Liver (tissue), 9 donors: ENCODE data around the gene TP63. TPM values are rescaled to one million over a fixed set of nuclear protein-coding genes. Genes with fewer than 3 reads are reported as not detected.

Experiments used
- DNase-seq: peaks from one replicate; pipeline ENCODE4 v3.0.0-alpha.2; 2017; ENCODE audit warnings: low spot score
- H3K27ac ChIP-seq, 2 donors: one replicate each; pipeline ENCODE4 v1.7.0; 2013; ENCODE audit warnings: inconsistent platforms in 2 of 2, low read length in 2 of 2, control low read depth in 1 of 2, low read depth in 1 of 2, mild to moderate bottlenecking in 1 of 2
- H3K27me3 ChIP-seq, 4 donors: one replicate each; pipeline versions ENCODE4 v1.6.1 to v1.7.0; 2013; ENCODE audit warnings: low read length in 3 of 4, inconsistent platforms in 1 of 4, mild to moderate bottlenecking in 1 of 4, moderate library complexity in 1 of 4; ENCODE audit not compliant: control insufficient read depth in 4 of 4, insufficient read depth in 4 of 4
- H3K36me3 ChIP-seq, 4 donors: one replicate each; pipeline versions ENCODE4 v1.6.1 to v1.7.0; 2013; ENCODE audit warnings: low read length in 3 of 4, mild to moderate bottlenecking in 3 of 4, low read depth in 1 of 4, moderate library complexity in 1 of 4; ENCODE audit not compliant: control insufficient read depth in 4 of 4, insufficient read depth in 3 of 4
- H3K4me1 ChIP-seq, 4 donors: one replicate each; pipeline versions ENCODE4 v1.6.1 to v1.7.0; 2013; ENCODE audit warnings: low read length in 3 of 4, mild to moderate bottlenecking in 3 of 4, moderate library complexity in 1 of 4; ENCODE audit not compliant: control insufficient read depth in 4 of 4, insufficient read depth in 4 of 4
- H3K4me3 ChIP-seq, 3 donors: one replicate each; pipeline versions ENCODE4 v1.6.1 to v1.7.0; 2013; ENCODE audit warnings: low read length in 3 of 3, control low read depth in 1 of 3, low read depth in 1 of 3, mild to moderate bottlenecking in 1 of 3
- H3K9ac ChIP-seq, 2 donors: one replicate each; pipeline ENCODE4 v1.7.0; 2013; ENCODE audit warnings: low read length in 2 of 2, mild to moderate bottlenecking in 2 of 2, moderate library complexity in 2 of 2, control low read depth in 1 of 2, low read depth in 1 of 2
- H3K9me3 ChIP-seq, 4 donors: one replicate each; pipeline versions ENCODE4 v1.6.1 to v1.7.0; 2013; ENCODE audit warnings: low read length in 3 of 4; ENCODE audit not compliant: control insufficient read depth in 4 of 4
- ATF3 ChIP-seq: IDR thresholded peaks from 2 replicates; pipeline ENCODE4 v1.6.1; 2016; ENCODE audit warnings: antibody characterized with exemption
- CTCF ChIP-seq: fragments of 150-350 bp; IDR thresholded peaks from 2 replicates; pipeline ENCODE4 v1.5.1; 2017; ENCODE audit warnings: improper control_type of control experiment, low read depth, low read length; ENCODE audit not compliant: missing input control
- EGR1 ChIP-seq, 2 donors: IDR thresholded peaks; 2 replicates each; pipeline ENCODE4 v1.6.1; 2016 to 2018; ENCODE audit warnings: antibody characterized with exemption in 2 of 2, low read depth in 2 of 2
- FOXA1 ChIP-seq: IDR thresholded peaks from 2 replicates; pipeline ENCODE4 v1.6.1; 2016; ENCODE audit warnings: antibody characterized with exemption
- FOXA2 ChIP-seq: IDR thresholded peaks from 2 replicates; pipeline ENCODE4 v1.6.1; 2016; ENCODE audit warnings: antibody characterized with exemption
- GABPA ChIP-seq, 2 donors: IDR thresholded peaks in 1 of 2; conservative IDR thresholded peaks in 1 of 2; 2 replicates each; pipeline ENCODE4 v1.6.1; 2016; ENCODE audit warnings: antibody characterized with exemption in 2 of 2, mild to moderate bottlenecking in 1 of 2, moderate library complexity in 1 of 2
- HNF4A ChIP-seq, 2 donors: conservative IDR thresholded peaks; 2 replicates each; pipeline ENCODE4 v1.6.1; 2016; ENCODE audit warnings: antibody characterized with exemption in 2 of 2, mild to moderate bottlenecking in 2 of 2
- HNF4G ChIP-seq: IDR thresholded peaks from 2 replicates; pipeline ENCODE4 v1.6.1; 2016; ENCODE audit warnings: antibody characterized with exemption
- JUND ChIP-seq, 2 donors: IDR thresholded peaks; 2 replicates each; pipeline ENCODE4 v1.6.1; 2016; ENCODE audit warnings: antibody characterized with exemption in 2 of 2
- NR2F2 ChIP-seq: IDR thresholded peaks from 2 replicates; pipeline ENCODE4 v1.6.1; 2016; ENCODE audit warnings: antibody characterized with exemption
- RAD21 ChIP-seq, 2 donors: IDR thresholded peaks; 2 replicates each; pipeline ENCODE4 v1.6.1; 2016; ENCODE audit warnings: antibody characterized with exemption in 2 of 2, mild to moderate bottlenecking in 2 of 2
- RXRA ChIP-seq, 2 donors: IDR thresholded peaks; 2 replicates each; pipeline ENCODE4 v1.6.1; 2017 to 2018; ENCODE audit warnings: antibody characterized with exemption in 2 of 2, mild to moderate bottlenecking in 1 of 2
- SP1 ChIP-seq: IDR thresholded peaks from 2 replicates; pipeline ENCODE4 v1.6.1; 2018; ENCODE audit warnings: antibody characterized with exemption, mild to moderate bottlenecking
- TAF1 ChIP-seq: conservative IDR thresholded peaks from 2 replicates; pipeline ENCODE4 v1.6.1; 2016; ENCODE audit warnings: antibody characterized with exemption, mild to moderate bottlenecking
- YY1 ChIP-seq: IDR thresholded peaks from 2 replicates; pipeline ENCODE4 v1.6.1; 2016; ENCODE audit warnings: antibody characterized with exemption, mild to moderate bottlenecking
- WGBS: extraction: QIAGEN DNeasy Blood & Tissue Kit; methylation state at CpG from one replicate; pipeline ENCODE4 v1.1.7; 2013; 5-methylcytosine and 5-hydroxymethylcytosine counted together
- polyA plus RNA-seq, 2 donors: library from polyadenylated mRNA; stranded (reverse) in 1 of 2; unstranded in 1 of 2; fragments of 200-250 nt in 1 of 2; fragments of >200 nt in 1 of 2; fragmentation: Nextera tagmentation in 1 of 2; extraction: Ambion mirVana in 1 of 2; gene quantifications; one replicate each; pipeline versions ENCODE4 v1.2.1 to v1.2.3, GENCODE V29; 2013 to 2015
- total RNA-seq, 2 donors: library from RNA; depleted of rRNA; stranded (reverse); fragments of >200 nt; gene quantifications; one replicate each; pipeline ENCODE4 v1.2.3, GENCODE V29; 2014
- TF ChIP-seq, protein P1 (sequence below): IDR thresholded peaks from 2 replicates; pipeline ENCODE4 v1.6.1; 2016; ENCODE audit warnings: antibody characterized with exemption, mild to moderate bottlenecking
- TF ChIP-seq, protein P2 (sequence below): IDR thresholded peaks from 2 replicates; pipeline ENCODE4 v1.6.1; 2016; ENCODE audit warnings: antibody characterized with exemption
- TF ChIP-seq, protein P3 (sequence below): IDR thresholded peaks from 2 replicates; pipeline ENCODE4 v1.6.1; 2016; ENCODE audit warnings: antibody characterized with exemption
- donor health status: healthy.
- donor health status: healthy.
- donor health status: healthy.
- donor health status: healthy.
- donor health status: healthy.

The TP63 gene
- total and polyA plus RNA-seq, 4 donors, result under 0.01 to 0.08 (median 0.05) TPM; not detected in 1

DNA sequence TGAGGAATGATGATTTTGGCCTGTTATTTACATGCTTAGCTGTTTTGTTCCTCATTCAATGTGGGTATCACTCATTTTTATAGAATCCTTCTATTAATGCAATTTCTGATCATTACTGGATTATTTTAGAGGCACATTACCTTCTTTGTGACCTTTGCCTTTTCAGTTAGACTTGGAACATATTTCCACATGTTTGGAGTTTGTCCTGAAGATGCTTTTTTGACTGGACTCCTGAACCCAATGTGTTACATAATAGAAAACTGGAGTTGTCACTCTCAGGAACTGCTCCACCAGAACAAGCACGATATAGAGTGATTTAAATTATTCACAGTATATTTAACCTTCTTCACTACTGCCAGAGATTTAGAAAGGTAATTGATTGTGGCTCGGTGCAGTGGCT lies 59.5 kb downstream of the TP63 start:
- H3K27me3 ChIP-seq, result no peaks in the 10 kb centered on the region
- H3K9me3 ChIP-seq, result no peaks in the 10 kb centered on the region
- H3K36me3 ChIP-seq, result no peaks in the 10 kb centered on the region
- peaks cover 0 to 13% (median 11%) of the 10 kb centered on the region in 4 donors for H3K4me1 ChIP-seq
- H3K27ac ChIP-seq, result no peak overlapping the region
- no peak for DNase-seq
- H3K9ac ChIP-seq, result no peak overlapping the region
- 42% methylated on average over 2 of the region's 2 CpGs for WGBS
- no peak overlapping the region for H3K4me3 ChIP-seq
- peak; percentile 27 to 56 for TF ChIP-seq RAD21 (IDR thresholded peaks at IDR 0.05)
- TF ChIP-seq, protein P1, sequence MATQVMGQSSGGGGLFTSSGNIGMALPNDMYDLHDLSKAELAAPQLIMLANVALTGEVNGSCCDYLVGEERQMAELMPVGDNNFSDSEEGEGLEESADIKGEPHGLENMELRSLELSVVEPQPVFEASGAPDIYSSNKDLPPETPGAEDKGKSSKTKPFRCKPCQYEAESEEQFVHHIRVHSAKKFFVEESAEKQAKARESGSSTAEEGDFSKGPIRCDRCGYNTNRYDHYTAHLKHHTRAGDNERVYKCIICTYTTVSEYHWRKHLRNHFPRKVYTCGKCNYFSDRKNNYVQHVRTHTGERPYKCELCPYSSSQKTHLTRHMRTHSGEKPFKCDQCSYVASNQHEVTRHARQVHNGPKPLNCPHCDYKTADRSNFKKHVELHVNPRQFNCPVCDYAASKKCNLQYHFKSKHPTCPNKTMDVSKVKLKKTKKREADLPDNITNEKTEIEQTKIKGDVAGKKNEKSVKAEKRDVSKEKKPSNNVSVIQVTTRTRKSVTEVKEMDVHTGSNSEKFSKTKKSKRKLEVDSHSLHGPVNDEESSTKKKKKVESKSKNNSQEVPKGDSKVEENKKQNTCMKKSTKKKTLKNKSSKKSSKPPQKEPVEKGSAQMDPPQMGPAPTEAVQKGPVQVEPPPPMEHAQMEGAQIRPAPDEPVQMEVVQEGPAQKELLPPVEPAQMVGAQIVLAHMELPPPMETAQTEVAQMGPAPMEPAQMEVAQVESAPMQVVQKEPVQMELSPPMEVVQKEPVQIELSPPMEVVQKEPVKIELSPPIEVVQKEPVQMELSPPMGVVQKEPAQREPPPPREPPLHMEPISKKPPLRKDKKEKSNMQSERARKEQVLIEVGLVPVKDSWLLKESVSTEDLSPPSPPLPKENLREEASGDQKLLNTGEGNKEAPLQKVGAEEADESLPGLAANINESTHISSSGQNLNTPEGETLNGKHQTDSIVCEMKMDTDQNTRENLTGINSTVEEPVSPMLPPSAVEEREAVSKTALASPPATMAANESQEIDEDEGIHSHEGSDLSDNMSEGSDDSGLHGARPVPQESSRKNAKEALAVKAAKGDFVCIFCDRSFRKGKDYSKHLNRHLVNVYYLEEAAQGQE, result no peak
- TF ChIP-seq, protein P2, sequence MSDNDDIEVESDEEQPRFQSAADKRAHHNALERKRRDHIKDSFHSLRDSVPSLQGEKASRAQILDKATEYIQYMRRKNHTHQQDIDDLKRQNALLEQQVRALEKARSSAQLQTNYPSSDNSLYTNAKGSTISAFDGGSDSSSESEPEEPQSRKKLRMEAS, result peak; percentile 56
- TF ChIP-seq, protein P3, sequence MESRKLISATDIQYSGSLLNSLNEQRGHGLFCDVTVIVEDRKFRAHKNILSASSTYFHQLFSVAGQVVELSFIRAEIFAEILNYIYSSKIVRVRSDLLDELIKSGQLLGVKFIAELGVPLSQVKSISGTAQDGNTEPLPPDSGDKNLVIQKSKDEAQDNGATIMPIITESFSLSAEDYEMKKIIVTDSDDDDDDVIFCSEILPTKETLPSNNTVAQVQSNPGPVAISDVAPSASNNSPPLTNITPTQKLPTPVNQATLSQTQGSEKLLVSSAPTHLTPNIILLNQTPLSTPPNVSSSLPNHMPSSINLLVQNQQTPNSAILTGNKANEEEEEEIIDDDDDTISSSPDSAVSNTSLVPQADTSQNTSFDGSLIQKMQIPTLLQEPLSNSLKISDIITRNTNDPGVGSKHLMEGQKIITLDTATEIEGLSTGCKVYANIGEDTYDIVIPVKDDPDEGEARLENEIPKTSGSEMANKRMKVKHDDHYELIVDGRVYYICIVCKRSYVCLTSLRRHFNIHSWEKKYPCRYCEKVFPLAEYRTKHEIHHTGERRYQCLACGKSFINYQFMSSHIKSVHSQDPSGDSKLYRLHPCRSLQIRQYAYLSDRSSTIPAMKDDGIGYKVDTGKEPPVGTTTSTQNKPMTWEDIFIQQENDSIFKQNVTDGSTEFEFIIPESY, result peak; percentile 33
- TF ChIP-seq CTCF, result no peak
- TF ChIP-seq JUND (IDR thresholded peaks at IDR 0.05), result peak; percentile 37 to 78
- no peak for TF ChIP-seq EGR1 (IDR thresholded peaks at IDR 0.05; ENCODE audit: low read depth in 2 of 2)
- TF ChIP-seq GABPA (IDR thresholded peaks at IDR 0.05 in 1 of 2, conservative IDR thresholded peaks at IDR 0.05 in 1 of 2), result no peak
- TF ChIP-seq HNF4G, result peak; percentile 95
- no peak for TF ChIP-seq FOXA1
- no peak for TF ChIP-seq NR2F2
- peak; percentile 30 for TF ChIP-seq SP1
- no peak for TF ChIP-seq FOXA2
- peak; percentile 77 to 87 for TF ChIP-seq RXRA (IDR thresholded peaks at IDR 0.05)
- no peak for TF ChIP-seq TAF1
- peak; percentile 99 for TF ChIP-seq HNF4A (conservative IDR thresholded peaks at IDR 0.05)
- peak; percentile 45 for TF ChIP-seq YY1
- no peak for TF ChIP-seq ATF3
